WI38 (cell line): Measurements from ENCODE around the gene TRMT10B.
"Not testable (repeated sequence)": the region's sequence is repeated elsewhere in the genome, so short reads cannot be mapped to it uniquely, and the experiment has no call there.

ENCODE experiments used
- H3K4me3 ChIP-seq: 2 replicates; pipeline ENCODE4 v1.5.1; 2011; ENCODE audit warnings: low read depth, mild to moderate bottlenecking, control low read depth, low read length
- TF ChIP-seq, protein P1 (sequence below): IDR thresholded peaks from 2 replicates; pipeline ENCODE4 v1.5.1; 2012; ENCODE audit warnings: low read depth, mild to moderate bottlenecking, control low read depth, low read length

The TRMT10B gene

DNA sequence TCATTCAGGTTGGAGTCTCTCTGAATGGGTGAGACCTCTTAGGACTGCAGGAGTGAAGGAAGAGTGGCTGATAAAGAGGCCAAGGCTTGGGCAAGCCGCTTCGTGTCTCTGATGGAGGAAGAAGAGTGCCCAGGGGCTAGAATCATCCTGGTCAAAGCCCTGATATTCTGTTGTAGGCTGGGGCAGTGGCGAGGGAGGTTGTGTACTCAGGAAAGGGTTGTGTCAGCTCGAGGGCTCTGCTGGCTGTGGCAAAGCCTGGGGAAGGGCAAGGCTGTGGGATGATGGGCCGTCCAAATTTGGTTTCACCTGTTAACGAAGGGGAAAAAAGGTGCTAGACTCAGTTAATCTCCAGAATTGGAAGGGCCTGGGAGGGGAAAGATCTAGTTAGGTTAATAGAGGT, 2.4 kb upstream of the TRMT10B start:
- TF ChIP-seq, protein P1, sequence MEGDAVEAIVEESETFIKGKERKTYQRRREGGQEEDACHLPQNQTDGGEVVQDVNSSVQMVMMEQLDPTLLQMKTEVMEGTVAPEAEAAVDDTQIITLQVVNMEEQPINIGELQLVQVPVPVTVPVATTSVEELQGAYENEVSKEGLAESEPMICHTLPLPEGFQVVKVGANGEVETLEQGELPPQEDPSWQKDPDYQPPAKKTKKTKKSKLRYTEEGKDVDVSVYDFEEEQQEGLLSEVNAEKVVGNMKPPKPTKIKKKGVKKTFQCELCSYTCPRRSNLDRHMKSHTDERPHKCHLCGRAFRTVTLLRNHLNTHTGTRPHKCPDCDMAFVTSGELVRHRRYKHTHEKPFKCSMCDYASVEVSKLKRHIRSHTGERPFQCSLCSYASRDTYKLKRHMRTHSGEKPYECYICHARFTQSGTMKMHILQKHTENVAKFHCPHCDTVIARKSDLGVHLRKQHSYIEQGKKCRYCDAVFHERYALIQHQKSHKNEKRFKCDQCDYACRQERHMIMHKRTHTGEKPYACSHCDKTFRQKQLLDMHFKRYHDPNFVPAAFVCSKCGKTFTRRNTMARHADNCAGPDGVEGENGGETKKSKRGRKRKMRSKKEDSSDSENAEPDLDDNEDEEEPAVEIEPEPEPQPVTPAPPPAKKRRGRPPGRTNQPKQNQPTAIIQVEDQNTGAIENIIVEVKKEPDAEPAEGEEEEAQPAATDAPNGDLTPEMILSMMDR = no peak

DNA sequence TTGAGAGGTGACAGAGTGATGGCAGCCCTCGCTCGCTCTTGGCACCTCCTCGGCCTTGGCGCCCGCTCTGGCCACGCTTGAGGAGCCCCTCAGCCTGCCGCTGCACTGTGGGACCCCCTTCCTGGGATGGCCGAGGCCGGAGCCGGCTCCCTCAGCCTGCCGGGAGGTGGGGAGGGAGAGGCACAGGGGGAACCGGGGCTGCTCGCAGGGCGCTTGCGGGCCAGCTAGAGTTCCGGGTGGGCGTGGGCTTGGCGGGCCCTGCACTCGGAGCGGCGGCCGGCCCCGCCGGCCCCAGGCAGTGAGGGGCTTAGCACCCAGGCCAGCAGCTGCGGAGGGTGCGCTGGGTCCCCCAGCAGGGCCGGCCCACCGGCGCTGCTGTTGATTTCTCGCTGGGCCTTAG, 1.9 kb upstream of the TRMT10B start:
- not testable (repeated sequence) for H3K4me3 ChIP-seq

More for the DNA sequence above, 2.4 kb upstream of the TRMT10B start:
- H3K4me3 ChIP-seq = no peak overlapping the region

DNA sequence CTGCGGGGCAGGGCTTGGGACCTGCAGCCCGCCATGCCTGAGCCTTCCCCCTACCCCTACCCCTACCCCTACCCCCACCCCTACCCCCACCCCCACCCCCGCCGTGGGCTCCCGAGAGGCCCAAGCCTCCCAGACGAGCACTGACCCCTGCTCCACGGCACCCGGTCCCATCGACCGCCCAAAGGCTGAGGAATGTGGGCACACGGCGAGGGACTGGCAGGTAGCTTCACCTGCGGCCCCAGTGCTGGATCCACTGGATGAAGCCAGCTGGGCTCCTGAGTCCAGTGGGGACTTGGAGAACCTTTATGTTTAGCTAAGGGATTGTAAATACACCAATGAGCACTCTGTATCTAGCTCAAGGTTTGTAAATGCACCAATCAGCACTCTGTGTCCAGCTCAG, 1.5 kb upstream of the TRMT10B start:
- not testable (repeated sequence) for H3K4me3 ChIP-seq

DNA sequence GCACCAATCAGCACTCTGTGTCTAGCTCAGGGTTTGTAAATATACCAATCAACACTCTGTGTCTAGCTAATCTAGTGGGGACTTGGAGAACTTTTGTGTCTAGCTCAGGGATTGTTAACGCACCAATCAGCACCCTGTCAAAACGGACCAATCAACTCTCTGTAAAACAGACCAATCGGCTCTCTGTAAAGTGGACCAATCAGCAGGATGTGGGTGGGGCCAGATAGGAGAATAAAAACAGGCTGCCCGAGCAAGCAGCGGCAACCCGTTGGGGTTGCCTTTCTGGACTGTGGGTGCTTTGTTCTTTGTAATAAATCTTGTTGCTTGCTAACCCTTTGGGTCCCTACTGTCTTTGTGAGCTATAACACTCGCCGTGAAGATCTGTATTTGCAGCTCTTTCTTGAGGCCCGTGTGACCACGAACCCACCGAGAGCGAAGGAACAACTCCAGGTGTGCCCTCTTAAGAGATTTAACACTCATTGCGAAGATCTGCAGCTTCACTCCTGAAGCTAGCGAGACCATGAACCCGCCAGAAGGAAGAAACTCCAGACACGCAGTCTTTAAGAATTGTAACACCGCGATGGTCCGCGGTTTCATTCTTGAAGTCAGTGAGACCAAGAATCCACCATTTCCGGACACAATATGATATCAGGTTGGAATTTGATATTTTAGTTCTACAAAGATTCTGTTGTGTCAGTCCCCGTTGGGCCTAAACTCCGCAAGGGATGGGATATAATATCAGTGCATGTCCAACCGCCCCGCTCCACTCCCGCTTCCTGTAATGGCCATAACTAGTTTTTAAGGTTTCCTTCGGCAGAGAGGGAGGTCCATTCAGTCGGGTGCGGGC, 740 bp upstream of the TRMT10B start:
- H3K4me3 ChIP-seq = peak overlapping the region; percentile 78
- TF ChIP-seq, protein P1 = no peak

DNA sequence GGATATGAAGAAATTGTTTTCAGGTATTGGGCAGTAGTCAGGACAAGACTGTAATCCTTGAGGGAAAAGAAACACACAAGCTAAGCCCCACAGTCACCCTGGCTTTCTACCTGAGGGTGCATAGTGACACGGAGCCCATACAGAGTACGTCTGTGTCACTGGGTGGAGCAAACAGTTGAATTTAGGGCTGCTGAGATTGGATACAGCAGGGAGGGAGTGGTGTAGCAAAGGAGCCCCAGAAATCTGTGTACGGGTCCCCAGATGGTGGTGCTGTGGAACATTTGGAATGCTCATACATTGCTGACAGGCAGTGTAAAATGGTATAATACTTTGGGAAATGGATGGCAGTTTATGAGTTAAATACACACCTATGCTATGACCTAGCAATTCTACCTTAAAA, 5.1 kb downstream of the TRMT10B start:
- TF ChIP-seq, protein P1 = no peak
- no peak overlapping the region for H3K4me3 ChIP-seq

DNA sequence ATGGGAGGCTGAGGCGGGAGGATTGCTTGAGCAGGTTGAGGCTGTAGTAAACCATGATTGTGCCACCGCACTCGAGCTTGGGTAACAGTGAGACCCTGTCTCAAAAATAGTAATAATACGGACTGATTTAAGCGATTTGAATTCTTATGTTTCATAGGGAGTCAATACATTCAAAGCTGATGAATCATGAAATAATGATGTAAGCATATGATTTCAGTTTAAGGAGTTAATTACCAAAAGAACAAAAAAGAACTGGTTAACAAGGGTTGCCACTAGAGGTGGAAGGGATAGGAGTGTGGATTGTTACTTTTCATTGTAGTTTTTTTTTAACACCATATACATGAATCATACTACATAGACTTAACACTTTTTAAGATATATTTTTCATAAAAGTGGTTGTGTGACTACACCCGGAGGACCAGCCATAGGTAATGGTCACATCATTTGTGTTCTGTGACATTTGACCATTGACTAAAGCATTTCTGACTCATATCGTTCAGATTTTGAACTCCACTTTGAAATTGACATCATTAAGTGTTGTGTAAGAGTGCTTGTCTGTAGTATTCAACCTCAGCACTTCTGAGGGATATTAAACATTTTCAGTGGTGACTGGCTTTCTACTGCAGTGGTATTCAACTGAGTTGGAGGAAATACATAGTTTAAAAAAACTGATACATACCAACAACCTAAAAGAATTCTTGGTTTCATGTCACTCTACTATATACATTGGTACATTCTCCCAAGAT, 7.0 kb downstream of the TRMT10B start:
- H3K4me3 ChIP-seq = no peak overlapping the region
- TF ChIP-seq, protein P1 = no peak

DNA sequence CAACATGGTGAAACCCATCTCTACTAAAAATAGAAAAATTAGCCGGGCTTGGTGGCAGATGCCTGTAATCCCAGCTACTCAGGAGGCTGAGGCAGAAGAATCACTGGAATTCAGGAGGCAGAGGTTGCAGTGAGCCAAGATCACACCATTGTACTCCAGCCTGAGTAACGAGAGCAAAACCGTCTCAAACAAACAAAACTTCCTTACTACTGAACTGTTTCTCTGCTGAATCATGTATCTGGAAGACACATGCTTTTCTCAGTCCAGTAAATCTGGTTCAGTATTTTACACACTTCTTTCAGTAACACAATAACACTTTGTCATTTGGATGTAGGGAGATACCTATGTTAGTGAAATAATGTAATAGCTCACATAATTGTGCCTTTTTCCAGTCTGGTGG, 7.9 kb downstream of the TRMT10B start:
- no peak overlapping the region for H3K4me3 ChIP-seq

DNA sequence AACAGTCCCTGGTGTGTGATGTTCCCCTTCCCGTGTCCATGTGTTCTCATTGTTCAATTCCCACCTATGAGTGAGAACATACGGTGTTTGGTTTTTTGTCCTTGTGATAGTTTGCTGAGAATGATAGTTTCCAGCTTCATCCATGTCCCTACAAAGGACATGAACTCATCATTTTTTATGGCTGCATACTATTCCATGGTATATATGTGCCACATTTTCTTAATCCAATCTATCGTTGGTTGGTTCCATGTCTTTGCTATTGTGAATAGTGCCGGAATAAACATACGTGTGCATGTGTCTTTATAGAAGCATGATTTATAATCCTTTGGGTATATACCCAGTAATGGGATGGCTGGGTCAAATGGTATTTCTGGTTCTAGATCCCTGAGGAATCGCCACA, 11.7 kb downstream of the TRMT10B start:
- H3K4me3 ChIP-seq = not testable (repeated sequence)

More for the DNA sequence above, 7.9 kb downstream of the TRMT10B start:
- TF ChIP-seq, protein P1 = no peak

DNA sequence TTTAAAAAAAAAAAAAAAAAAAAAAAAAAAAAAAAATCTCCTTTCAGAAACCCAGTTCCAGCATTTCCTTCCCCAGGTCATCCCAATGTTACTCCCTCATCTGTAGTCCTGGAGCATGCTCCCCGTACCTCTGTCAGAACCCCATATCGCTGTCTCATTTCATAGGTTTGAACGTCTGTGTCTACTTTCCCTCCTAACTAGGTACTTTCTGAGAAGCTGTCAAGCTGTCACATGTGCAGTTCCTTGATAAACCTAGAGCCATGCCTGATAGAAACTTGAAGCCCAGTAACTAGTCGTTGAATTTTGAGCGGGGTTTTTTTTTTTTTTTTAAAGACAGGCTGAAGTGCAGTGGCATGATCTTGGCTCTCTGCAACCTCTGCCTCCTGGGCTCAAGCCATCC, 15.7 kb downstream of the TRMT10B start:
- TF ChIP-seq, protein P1 = no peak
- H3K4me3 ChIP-seq = no peak overlapping the region
